A549 (cell line): ENCODE results near the gene NDUFC2.
"Not testable (repeated sequence)": the region's sequence is repeated elsewhere in the genome, so short reads cannot be mapped to it uniquely, and the experiment has no call there.

Experiments
- CTCF ChIP-seq: fragments of >200 bp; sonication (Bioruptor Twin); formaldehyde crosslinking; IDR thresholded peaks from 3 replicates; pipeline ENCODE4 v1.5.1; 2016
- HDAC2 ChIP-seq: fragments of 200-600 bp; sonication (generic); IDR thresholded peaks from 2 replicates; pipeline ENCODE4 v1.6.1; 2016
- MAZ ChIP-seq: fragments of 150-350 bp; IDR thresholded peaks from 2 replicates; pipeline ENCODE4 v1.6.1; 2014; ENCODE audit warnings: antibody characterized with exemption, low read depth, low read length, borderline replicate concordance
- NFE2L2 ChIP-seq: fragments of 150-350 bp; conservative IDR thresholded peaks from 2 replicates; pipeline ENCODE4 v1.6.1; 2014; ENCODE audit warnings: low read length
- POLR2A ChIP-seq: IDR thresholded peaks from 2 replicates; pipeline ENCODE4 v1.6.1; 2012; ENCODE audit warnings: mild to moderate bottlenecking, low read length
- RNF2 ChIP-seq: fragments of 200-600 bp; sonication (generic); IDR thresholded peaks from 2 replicates; pipeline ENCODE4 v1.6.1; 2016; ENCODE audit warnings: low read depth, mild to moderate bottlenecking, antibody characterized with exemption, moderate library complexity, borderline replicate concordance
- SMC3 ChIP-seq: fragments of >200 bp; sonication (Bioruptor Twin); formaldehyde crosslinking; IDR thresholded peaks from 3 replicates; pipeline ENCODE4 v1.6.1; 2018; ENCODE audit warnings: inconsistent platforms
- TF ChIP-seq, protein P1 (sequence below): fragments of 200-600 bp; sonication (generic); IDR thresholded peaks from 2 replicates; pipeline ENCODE4 v1.6.1; 2016; ENCODE audit warnings: antibody characterized with exemption, mild to moderate bottlenecking, moderate library complexity
- TF ChIP-seq, protein P2 (sequence below): fragments of 450-650 bp; IDR thresholded peaks from 2 replicates; pipeline ENCODE4 v1.6.1; 2014; ENCODE audit warnings: antibody characterized with exemption

DNA sequence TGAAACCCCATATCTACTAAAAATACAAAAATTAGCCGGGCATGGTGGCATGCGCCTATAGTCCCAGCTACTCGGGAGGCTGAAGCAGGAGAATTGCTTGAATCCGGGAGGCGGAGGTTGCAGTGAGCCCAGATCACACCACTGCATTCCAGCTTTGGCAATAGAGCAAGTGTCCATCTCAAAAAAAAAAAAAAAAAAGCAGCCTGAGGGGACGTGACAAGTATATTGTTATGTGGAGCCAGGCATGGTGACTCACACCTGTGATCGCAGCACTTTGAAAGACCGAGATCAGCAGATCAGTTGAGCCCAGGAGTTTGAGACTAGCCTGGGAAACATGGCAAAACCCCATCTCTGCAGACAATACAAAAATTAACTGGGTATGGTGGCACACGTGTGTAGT is 51.2 kb downstream of the NDUFC2 start:
- TF ChIP-seq, protein P1, sequence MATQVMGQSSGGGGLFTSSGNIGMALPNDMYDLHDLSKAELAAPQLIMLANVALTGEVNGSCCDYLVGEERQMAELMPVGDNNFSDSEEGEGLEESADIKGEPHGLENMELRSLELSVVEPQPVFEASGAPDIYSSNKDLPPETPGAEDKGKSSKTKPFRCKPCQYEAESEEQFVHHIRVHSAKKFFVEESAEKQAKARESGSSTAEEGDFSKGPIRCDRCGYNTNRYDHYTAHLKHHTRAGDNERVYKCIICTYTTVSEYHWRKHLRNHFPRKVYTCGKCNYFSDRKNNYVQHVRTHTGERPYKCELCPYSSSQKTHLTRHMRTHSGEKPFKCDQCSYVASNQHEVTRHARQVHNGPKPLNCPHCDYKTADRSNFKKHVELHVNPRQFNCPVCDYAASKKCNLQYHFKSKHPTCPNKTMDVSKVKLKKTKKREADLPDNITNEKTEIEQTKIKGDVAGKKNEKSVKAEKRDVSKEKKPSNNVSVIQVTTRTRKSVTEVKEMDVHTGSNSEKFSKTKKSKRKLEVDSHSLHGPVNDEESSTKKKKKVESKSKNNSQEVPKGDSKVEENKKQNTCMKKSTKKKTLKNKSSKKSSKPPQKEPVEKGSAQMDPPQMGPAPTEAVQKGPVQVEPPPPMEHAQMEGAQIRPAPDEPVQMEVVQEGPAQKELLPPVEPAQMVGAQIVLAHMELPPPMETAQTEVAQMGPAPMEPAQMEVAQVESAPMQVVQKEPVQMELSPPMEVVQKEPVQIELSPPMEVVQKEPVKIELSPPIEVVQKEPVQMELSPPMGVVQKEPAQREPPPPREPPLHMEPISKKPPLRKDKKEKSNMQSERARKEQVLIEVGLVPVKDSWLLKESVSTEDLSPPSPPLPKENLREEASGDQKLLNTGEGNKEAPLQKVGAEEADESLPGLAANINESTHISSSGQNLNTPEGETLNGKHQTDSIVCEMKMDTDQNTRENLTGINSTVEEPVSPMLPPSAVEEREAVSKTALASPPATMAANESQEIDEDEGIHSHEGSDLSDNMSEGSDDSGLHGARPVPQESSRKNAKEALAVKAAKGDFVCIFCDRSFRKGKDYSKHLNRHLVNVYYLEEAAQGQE: not testable (repeated sequence)
- TF ChIP-seq HDAC2, NFE2L2, CTCF, RNF2, POLR2A, SMC3, MAZ: not testable (repeated sequence)
- TF ChIP-seq, protein P2, sequence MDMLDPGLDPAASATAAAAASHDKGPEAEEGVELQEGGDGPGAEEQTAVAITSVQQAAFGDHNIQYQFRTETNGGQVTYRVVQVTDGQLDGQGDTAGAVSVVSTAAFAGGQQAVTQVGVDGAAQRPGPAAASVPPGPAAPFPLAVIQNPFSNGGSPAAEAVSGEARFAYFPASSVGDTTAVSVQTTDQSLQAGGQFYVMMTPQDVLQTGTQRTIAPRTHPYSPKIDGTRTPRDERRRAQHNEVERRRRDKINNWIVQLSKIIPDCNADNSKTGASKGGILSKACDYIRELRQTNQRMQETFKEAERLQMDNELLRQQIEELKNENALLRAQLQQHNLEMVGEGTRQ: not testable (repeated sequence)
